GM21576 (cell line): ENCODE measurements around the gene COL8A2.

Source experiments
- ATAC-seq: cut with Tn5 transposase; IDR thresholded peaks from one replicate; pipeline ENCODE4 v1.9.1; 2021; ENCODE audit warnings: mild to moderate bottlenecking, moderate library complexity; ENCODE audit not compliant: unreplicated experiment

Gene COL8A2

DNA sequence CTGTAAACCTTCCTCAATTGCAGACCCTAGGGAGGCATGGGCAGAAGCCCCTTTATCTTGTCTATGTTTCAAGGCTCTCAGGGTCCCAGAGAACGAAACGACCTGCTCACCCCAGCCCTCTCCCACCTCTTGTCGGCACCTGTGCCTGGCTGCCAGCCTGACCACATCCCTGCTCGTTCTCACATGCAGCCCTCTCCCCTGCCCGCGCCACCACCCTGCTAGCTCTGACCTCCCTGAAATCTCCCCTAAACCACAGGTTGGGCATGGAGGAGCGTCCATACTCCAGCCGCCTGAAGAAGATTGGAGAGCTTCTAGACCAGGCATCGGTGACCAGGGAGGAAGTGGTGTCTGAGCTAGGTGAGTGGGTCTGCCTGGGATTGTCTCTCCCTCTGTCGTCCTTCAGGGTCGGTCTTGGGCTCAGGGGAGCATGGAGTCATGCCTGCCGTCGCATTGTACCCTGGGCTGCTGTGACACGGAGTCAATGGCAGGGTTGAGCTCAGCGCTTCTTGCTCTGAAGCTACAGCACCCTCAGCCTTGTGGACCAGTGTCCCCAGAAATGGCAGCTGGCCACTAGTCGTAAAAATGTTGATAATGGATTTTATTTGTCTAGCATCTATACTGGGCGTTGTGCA is 32.7 kb downstream of the COL8A2 start:
- no peak for ATAC-seq

DNA sequence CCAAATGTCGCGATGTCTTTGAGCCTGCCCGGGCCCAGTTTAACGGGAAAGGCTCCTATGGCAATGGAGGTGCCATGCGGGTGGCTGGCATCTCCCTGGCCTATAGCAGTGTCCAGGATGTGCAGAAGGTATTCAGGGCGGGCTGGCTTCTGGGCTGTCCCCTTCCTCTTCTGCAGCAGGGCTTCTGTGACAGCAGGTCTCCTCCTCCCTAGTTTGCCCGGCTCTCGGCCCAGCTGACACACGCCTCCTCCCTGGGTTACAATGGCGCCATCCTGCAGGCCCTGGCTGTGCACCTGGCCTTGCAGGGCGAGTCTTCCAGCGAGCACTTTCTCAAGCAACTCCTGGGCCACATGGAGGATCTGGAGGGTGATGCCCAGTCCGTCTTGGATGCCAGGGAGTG is 33.3 kb downstream of the COL8A2 start:
- no peak for ATAC-seq

DNA sequence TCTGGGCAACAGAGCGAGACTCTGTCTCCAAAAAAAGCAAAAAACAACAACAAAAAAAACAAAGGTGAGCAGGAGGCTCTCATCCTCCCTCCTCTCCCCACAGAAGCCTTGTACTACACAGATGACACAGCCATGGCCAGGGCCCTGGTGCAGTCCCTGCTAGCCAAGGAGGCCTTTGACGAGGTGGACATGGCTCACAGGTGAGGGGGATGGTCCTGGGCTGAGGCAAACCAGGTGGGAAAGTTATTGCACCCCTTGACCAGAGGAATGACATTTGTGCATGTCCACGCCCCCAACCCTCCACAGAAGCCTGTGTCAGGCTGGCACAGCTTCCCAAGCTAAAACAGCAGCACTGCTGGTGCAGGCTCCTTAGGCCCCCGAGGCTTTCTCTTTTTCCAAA is 33.9 kb downstream of the COL8A2 start:
- no peak for ATAC-seq

DNA sequence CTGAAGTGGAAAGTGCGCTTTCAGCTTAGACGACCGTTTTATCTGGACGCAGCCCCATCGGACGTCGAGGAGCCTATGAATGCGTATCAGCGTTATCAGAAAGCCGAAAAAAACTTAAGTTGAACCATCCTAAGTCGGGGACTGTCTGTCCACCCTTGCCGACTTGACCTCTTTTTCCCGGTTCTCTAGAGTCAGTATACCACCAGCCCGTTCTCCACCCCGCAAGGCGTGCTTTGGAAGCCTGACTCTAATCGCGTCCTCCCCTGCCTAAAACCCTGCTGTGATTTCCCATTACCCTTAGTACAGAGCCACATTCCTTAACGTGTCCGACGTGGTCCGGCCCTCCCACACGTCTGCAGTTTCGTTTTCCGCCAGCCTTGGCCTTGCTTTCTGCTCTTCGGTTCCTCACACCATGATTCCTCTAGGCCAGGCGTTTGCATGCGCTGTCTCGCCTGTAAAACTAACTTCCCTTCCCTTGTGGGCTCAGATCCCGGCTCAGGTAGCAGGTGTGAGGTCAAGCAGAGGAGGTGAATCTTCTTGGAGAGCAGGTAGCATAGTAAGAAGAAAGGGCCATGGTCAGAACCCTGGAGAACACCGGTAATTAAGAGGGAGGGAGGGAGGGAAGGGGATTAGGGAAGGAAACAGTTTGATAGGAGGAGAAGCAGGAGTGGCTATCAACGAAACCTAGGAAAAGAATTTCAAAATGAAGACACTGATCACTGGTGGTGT is 35.5 kb downstream of the COL8A2 start:
- ATAC-seq, result no peak

DNA sequence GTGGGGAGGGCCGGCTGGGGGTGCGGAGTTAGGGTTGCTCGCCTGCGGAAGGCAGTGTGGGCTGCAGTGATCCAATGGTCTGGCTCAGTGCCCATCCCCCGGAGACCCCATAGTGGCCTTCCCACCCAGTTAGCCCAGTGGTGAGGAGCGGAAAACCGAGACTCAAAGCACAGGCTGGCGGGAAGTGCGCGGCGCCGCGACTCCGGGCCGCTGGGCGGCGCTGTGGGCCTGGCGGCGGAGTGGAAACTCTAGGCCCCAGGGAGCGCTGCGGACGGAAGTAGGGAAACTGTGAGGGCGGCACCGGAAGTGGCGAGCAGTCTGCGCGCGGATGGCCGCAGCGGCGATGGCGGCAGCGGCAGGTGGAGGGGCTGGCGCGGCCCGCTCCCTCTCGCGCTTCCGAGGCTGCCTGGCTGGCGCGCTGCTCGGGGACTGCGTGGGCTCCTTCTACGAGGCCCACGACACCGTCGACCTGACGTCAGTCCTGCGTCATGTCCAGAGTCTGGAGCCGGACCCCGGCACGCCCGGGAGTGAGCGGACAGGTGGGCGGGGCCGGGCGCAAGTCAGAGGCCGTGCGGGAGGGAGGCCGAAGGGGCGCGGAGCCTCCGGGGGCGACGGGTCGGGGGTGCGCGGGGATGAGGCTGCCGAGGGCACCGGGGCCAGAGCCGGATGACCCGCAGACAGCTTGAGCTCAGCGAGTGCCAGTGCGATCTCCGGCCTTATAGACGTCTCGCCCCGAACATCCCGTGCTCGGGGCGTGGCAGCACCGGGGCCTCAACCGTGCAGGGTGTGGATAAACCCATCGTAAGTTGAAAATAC is 36.2 kb downstream of the COL8A2 start, which contains the start of gene ADPRS:
Gene ADPRS (plus strand): TSS at position 316 of the 816 bp plus-strand sequence. CDS start 13 bp downstream, at position 329.
- peak; percentile 81 for ATAC-seq

DNA sequence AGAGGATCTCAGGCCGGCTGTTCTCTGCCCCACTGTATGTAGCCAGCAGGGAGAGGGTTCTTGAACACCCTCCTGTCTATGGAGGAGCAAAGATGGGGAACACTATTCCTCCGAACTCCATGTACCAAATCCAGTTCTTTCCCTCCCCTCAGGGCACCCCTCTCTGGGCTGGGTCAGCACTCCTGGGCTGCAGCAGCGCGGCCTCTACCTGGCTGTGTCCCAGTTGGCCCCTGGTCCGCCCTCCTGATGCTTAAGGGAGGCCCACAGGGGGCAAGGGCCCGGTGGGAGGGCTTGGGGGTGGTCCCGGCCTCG is 36.8 kb downstream of the COL8A2 start:
- ATAC-seq, result peak; percentile 3

DNA sequence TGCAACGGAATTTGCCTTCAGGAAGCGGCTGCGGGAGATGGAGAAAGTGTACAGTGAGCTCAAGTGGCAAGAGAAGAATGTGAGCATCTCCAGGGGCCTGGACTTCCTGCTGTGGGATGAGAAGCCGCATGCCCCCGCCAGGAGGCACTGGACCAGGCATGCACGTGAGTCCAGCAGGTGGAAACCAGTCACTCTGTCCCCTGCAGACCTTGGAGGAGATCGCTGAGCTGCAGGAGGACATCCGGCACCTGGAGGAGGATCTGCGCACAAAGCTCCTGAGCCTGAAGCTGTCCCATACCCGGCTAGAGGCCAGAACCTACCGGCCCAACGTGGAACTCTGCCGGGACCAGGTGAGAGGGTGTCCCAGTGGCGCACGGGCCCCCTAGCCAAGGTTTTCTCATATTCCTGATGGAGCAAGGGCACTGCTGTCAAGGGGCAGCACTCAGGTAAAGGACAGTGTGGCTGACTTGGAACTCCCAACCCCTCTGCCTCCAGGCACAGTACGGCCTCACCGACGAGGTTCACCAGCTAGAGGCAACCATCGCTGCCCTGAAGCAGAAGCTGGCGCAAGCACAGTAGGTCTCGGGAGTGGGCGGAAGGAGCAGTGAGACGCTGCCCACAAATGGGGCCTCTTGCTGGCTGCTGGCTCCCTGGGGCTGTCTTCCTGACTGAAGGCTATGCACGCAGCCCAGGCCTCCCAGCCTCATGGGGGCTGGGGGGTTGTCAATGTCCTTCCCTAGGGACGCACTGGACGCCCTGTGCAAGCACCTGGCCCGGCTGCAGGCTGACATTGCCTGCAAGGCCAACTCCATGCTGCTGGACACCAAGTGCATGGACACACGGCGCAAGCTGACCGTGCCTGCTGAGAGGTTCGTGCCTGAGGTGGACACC is 37.5 kb downstream of the COL8A2 start:
- ATAC-seq, result no peak

DNA sequence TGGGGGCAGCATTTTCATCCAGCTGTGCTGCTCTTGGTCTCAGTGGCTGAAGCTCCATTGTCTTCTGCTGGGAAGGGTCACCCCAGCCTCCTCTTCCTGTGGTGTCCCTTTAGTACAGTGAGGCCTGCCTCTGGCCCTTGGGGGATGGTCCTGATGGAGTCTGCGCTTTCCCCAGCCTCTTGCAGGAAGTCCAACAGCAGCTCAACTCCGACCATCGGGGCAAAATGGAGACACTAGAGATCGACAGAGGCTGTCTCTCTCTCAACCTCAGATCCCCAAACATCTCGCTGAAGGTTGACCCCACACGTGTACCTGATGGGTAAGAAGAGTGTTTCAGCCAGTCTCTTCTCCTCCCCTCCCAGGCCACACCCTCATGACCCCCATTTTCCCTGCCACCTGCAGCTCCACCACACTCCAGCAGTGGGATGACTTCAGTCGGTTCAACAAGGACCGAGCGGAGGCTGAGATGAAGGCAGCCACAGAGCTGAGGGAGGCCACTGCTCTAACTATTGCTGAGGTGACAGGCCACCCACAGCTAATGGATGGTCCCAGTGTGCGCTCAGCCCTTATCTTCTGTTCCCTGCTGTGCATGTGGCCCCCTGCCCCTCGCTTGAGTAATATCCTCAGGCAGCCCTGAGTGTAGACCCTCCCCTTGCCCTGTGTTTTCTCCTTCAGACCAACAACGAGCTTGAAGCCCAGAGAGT is 38.3 kb downstream of the COL8A2 start:
- no peak for ATAC-seq

DNA sequence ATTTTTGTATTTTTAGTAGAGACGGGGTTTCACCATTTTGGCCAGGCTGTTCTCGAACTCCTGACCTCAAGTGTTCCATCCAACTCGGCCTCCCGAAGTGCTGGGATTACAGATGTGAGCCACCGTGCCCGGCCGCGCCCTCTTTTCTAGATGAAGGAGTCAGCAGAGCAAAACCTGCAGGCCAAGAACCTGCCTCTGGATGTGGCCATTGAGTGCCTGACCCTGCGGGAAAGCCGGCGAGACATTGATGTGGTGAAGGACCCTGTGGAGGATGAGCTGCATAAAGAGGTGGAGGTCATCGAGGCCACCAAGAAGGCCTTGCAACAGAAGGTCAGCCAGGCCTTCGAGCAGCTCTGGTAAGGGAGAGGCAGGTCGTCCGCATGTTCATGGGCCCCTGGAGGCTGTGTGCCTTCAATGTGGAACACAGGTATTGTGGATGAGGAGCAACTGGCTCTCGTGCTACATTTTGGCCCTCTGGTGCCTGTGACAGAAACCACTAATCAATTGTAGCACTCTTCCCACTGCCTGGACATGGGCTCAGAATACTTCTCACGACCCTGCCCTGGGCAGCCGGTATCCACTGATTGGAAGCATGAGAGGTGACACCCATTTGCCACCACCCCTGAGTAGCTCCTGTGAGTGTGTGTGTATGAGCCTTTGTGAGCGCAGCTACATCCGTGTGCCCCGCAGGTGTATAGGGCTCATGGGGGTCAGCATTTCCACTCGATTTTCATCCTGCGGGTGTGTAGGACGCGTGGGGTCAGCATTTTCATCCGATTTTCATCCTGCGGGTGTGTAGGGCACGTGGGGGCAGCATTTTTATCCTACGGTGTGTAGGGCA is 39.1 kb downstream of the COL8A2 start:
- no peak for ATAC-seq

DNA sequence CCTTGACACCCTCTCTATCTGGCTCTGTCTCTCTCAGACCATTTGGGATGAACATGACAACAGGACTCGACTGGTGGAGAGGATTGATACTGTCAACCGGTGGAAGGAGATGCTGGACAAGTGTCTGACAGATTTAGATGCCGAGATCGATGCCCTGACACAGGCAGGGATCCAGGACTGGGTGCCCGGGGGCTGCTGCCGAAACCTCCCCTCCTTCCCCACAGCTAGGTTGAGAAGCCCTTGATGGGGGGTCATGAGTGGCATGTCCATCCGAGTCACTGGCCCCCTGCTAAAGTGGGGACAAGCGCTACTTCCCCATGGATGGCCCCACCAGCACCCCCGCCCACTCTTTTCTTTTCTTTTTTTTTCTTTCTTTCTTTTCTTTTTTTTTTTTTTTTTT is 39.9 kb downstream of the COL8A2 start:
- ATAC-seq, result no peak

DNA sequence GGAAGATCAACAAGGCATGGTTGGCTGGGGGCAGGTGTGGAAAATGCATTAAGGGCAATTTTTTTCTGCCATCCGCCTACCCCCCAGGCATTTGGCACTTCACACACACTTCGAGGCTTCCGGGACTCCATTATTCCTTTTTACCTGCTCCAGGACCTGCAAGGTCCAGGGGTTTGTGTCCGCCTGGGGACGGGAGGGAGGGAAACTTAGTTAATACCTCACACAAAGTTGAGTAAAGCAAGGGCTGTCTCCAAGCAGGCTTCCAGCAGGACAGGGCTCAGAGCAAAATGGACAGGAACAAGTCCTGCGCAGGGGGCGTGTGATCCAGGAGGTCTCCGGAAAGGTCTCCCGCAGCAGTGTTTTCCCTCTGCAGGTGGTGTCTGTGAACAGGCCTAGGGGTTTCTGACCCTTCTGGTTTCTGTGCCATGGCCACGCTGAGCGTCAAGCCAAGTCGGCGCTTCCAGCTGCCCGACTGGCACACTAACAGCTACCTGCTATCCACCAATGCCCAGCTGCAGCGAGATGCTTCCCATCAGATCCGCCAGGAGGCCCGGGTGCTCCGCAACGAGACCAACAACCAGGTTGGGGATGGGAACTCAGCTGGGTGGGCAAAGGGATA is 40.4 kb downstream of the COL8A2 start:
- ATAC-seq, result no peak

DNA sequence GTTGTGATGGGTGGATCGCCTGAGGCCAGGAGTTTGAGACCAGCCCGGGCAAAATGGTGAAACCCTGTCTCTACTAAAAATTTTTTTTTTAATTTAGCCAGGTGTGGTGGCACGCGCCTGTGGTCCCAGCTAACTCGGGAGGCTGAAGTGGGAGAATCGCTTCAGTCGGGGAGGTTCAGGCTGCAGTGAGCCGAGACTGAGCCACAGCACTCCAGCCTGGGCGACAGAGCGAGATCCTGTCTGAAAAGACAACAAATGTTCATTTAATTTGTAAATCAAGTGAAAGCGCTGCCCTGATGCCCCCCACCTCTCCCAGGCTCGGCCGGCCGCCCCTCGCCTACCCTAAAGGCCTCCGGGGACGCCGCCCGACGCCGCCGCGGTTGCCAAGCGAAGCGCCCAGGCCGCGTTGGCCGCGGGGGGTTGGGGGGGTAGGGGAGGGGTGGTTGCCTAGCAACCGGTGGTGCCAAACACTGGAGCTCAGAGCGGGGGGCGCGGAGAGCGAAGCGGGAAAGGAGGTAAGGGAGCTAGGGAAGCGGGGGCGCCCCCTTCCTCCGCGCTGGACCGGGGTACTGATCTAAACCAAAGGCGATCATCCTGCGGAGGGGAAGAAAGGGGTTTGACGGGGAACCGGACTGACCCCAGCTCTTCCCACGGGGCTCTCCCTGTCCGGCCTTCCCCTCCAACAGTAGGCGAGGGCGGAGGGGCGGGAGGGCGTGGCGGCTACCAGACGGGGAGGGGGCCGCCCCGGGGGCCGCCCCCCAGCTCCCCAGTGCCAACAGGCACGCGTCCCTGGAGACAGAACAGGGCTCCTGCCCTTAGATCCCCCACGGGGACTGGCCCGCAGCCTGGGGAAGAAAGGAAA is 41.2 kb downstream of the COL8A2 start, which contains the start of gene TEKT2:
Gene TEKT2 (plus strand): TSS at position 460 of the 862 bp plus-strand sequence. CDS start 828 bp downstream, outside the sequence.
- no peak for ATAC-seq

DNA sequence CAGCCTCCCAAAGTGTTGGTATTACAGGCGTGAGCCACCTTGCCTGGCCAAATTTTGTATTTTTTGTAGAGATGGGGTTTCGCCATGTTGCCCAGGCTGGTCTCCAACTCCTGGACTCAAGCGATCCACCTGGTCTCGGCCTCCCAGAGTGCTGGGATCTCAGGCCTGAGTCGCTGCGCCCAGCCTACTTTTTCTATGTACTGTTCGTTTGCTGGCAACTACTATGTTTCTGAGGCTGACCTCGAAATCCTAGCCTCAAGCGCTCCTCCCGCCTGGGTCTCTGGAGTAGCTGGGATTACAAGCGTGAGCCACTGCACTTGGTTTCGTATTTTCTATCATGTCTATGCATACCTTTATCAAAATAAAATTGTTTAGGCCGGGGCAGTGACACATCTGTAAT is 41.8 kb downstream of the COL8A2 start:
- ATAC-seq, result no peak

DNA sequence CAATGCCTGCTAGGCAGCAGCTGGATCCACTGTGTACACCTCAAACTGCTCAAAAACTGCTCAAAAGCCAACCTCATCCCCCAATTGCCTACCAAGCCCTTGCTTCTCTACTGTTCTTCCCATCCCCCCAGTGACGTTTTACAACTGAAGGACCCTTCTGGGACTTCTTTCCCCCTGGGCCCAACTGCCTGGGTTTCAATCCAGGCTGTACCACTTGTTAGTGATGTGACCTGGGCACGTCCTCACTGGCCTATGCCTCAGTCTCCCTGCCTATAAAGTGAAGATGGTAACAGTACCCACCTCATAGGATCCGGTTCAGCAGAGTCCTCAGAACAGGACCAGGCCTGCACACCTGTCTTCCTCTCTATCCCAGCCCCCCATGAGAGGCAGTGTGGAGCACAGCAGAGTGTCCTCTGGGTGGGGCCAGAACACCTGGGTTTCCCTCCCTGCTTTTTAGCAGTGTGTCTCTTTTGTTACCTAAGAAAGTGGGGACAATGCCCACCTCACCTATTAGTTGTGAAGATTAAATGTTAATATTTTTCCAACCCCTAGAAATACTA is 43.0 kb downstream of the COL8A2 start:
- ATAC-seq, result no peak

DNA sequence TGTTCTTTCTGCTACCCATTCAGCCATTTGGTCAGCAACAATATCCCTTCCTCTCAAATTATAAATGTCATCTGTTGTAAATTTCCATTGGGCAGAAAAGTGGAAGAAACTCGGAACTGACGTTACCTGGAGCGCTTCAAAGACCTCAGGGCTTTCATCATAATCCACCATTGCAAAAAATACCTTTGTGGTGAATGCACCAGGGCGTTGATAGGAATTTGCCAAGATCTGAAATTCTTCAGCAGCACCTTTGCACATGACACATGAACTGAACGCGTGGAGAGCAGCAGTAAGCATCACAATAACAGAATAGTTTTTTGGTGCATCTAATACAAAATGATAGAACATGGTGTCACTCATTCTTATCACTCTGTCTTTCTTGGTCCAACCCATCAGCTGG is 44.2 kb downstream of the COL8A2 start:
- no peak for ATAC-seq

DNA sequence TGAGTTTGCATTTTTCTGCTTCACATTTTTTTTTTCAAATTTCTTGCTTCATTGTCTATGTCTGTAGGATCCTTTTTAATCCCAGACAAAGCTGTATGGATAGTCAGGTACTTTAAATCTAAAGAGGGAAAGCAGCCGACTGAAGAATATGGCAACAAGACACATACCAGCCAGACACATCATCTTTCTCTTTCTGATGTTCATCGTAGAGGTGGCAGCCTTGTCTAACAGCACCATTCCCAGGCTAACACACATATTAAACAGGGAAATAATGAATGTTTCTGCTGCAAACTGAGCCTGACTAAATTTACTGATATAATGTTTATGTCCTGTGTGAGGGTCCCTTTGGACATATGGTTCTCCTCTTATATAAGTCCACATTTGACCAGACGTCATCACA is 44.8 kb downstream of the COL8A2 start:
- ATAC-seq, result no peak

DNA sequence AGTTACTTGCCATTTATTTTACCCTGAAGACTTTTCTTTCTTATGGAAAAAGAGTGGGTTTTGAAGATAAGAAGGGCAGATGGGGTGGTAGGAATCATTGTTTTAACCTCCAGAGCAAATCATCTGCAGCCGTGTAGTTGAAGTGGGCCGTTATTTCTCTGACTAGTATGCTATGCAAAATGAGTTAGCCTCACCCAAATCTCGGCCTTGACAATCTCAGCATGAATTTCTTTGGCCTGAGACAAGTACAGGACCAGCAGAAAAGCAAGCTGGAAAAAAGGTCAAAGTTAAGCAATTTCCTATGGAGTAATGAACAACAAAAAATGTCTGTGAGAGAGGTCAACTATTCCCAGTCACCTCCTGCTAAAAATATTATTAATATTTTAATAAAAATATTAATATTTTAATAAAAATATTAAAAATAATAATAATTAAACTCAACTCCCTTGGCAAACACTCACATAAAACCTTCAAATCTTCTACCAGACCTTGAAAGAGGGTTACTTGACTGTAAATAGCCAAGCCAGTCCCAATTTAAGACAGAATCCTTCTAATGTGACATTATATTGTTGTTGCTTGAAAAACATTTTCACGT is 47.9 kb downstream of the COL8A2 start:
- no peak for ATAC-seq
